ENCODE results near the gene EVI5L. TPM values are rescaled to one million over a fixed set of nuclear protein-coding genes. Genes with fewer than 3 reads are reported as not detected.
A peak's percentile ranks its signal among the peaks of the same experiment; 100 is the strongest.

The EVI5L gene
- total and polyA plus RNA-seq, 7 experiments from 2014 or later = 2.5 to 12.2 (median 8.3) TPM

- H3K9me3 ChIP-seq (ENCODE audit: control insufficient read depth in 2 of 3, low read length in 3 of 3) = no peaks in the 10 kb centered on the region
- H3K4me3 ChIP-seq (ENCODE audit: low read length) = no peak overlapping the region
- peaks cover 20 to 24% of the 10 kb centered on the region in 2 donors for H3K4me1 ChIP-seq (ENCODE audit: control insufficient read depth in 2 of 2, insufficient read depth in 2 of 2, low read length in 2 of 2)
- CTCF ChIA-PET = no interaction called here
- H3K9me3 Mint-ChIP-seq = peaks cover 0 to 8% (median 0%) of the 10 kb centered on the region in 11 donors
- DNase-seq (no peak), ATAC-seq (no peak)
- H3K4me1 Mint-ChIP-seq = peaks cover 12 to 37% (median 30%) of the 10 kb centered on the region in 7 donors
- peaks cover 0 to 3% (median 0%) of the 10 kb centered on the region in 5 donors for H3K27me3 Mint-ChIP-seq
- H3K27ac Mint-ChIP-seq = peak overlapping the region in 7 of 9 donors; percentile 53 to 98 (median 86)
- no peak overlapping the region for H3K27ac ChIP-seq (ENCODE audit: low read depth, low read length)
- peaks cover 0 to 15% (median 7%) of the 10 kb centered on the region in 5 donors for H3K36me3 Mint-ChIP-seq
- H3K4me3 Mint-ChIP-seq = peak overlapping the region in 9 of 10 donors; percentile 45 to 94 (median 83)
- POLR2A ChIA-PET = interaction anchor here (1.4 to 1.6 kb wide), 2 partner anchors 10 to 14 kb away, joined by 4 to 6 read pairs; partner anchors contain the start of gene SNAPC2
- peaks cover 0 to 41% (median 4%) of the 10 kb centered on the region in 3 experiments for H3K36me3 ChIP-seq (ENCODE audit: control insufficient read depth in 2 of 3, insufficient read depth in 3 of 3, low read length in 3 of 3)
- no peaks in the 10 kb centered on the region for H3K27me3 ChIP-seq (ENCODE audit: control insufficient read depth in 2 of 2, insufficient read depth in 2 of 2, low read length in 2 of 2)
- intact Hi-C loops (cut with micrococcal nuclease) = no loop called here
Measured at GRCh38 chr19:7905859-7906258, 75.8 kb downstream of the EVI5L start.

GRCh38 chr19:7907122-7907521 lies 77.1 kb downstream of the EVI5L start:
- peaks cover 0 to 23% (median 7%) of the 10 kb centered on the region in 5 donors for H3K36me3 Mint-ChIP-seq
- DNase-seq (no peak), ATAC-seq (no peak)
- H3K9me3 Mint-ChIP-seq = peaks cover 0 to 8% (median 0%) of the 10 kb centered on the region in 11 donors
- no peak overlapping the region for H3K4me3 ChIP-seq (ENCODE audit: low read length)
- no peak overlapping the region for H3K27ac ChIP-seq (ENCODE audit: low read depth, low read length)
- H3K4me1 Mint-ChIP-seq = peaks cover 12 to 37% (median 28%) of the 10 kb centered on the region in 7 donors
- peaks cover 20 to 24% of the 10 kb centered on the region in 2 donors for H3K4me1 ChIP-seq (ENCODE audit: control insufficient read depth in 2 of 2, insufficient read depth in 2 of 2, low read length in 2 of 2)
- ChIA-PET CTCF (no interaction called here), POLR2A (interaction anchor here (1.6 kb wide), 1 partner anchor 13 kb away, joined by 6 read pairs; the partner anchor contains the start of gene SNAPC2)
- H3K4me3 Mint-ChIP-seq = peak overlapping the region in 1 of 10 donors; percentile 38
- H3K27me3 Mint-ChIP-seq = peaks cover 0 to 3% (median 0%) of the 10 kb centered on the region in 5 donors
- intact Hi-C loops (cut with micrococcal nuclease) = no loop called here
- H3K27ac Mint-ChIP-seq = peak overlapping the region in 1 of 9 donors; percentile 14
- peaks cover 0 to 53% (median 4%) of the 10 kb centered on the region in 3 experiments for H3K36me3 ChIP-seq (ENCODE audit: control insufficient read depth in 2 of 3, insufficient read depth in 3 of 3, low read length in 3 of 3)
- no peaks in the 10 kb centered on the region for H3K9me3 ChIP-seq (ENCODE audit: control insufficient read depth in 2 of 3, low read length in 3 of 3)
- H3K27me3 ChIP-seq (ENCODE audit: control insufficient read depth in 2 of 2, insufficient read depth in 2 of 2, low read length in 2 of 2) = no peaks in the 10 kb centered on the region

- Histone ChIP-seq H3K36me3 (ENCODE audit: control insufficient read depth in 2 of 3, insufficient read depth in 3 of 3, low read length in 3 of 3) (peaks cover 0 to 56% (median 4%) of the 10 kb centered on the region in 3 experiments), H3K4me3 (ENCODE audit: low read length) (no peak overlapping the region), H3K9me3 (ENCODE audit: control insufficient read depth in 2 of 3, low read length in 3 of 3) (no peaks in the 10 kb centered on the region), H3K4me1 (ENCODE audit: control insufficient read depth in 2 of 2, insufficient read depth in 2 of 2, low read length in 2 of 2) (peaks cover 19 to 22% of the 10 kb centered on the region in 2 donors), H3K27me3 (ENCODE audit: control insufficient read depth in 2 of 2, insufficient read depth in 2 of 2, low read length in 2 of 2) (no peaks in the 10 kb centered on the region), H3K27ac (ENCODE audit: low read depth, low read length) (no peak overlapping the region)
- no peak for ATAC-seq
- ChIA-PET CTCF (interaction anchor here (1.3 kb wide), 1 partner anchor 10 kb away, joined by 3 read pairs; no protein-coding TSS in a partner anchor), POLR2A (interaction anchor here (0.7 to 1.6 kb wide), 2 partner anchors 13 to 247 kb away, joined by 3 to 8 read pairs; partner anchors contain the start of gene SNAPC2)
- H3K9me3 Mint-ChIP-seq = peaks cover 0 to 8% (median 0%) of the 10 kb centered on the region in 11 donors
- peaks cover 0 to 3% (median 0%) of the 10 kb centered on the region in 5 donors for H3K27me3 Mint-ChIP-seq
- no peak for DNase-seq
- intact Hi-C loops (cut with micrococcal nuclease) = no loop called here
- peaks cover 12 to 35% (median 26%) of the 10 kb centered on the region in 7 donors for H3K4me1 Mint-ChIP-seq
- H3K4me3 Mint-ChIP-seq = peak overlapping the region in 1 of 10 donors; percentile 23
- no peak overlapping the region for H3K27ac Mint-ChIP-seq
- H3K36me3 Mint-ChIP-seq = peaks cover 0 to 24% (median 7%) of the 10 kb centered on the region in 5 donors
Measured at GRCh38 chr19:7907544-7907943, 77.5 kb downstream of the EVI5L start.

- H3K27ac ChIP-seq (ENCODE audit: low read depth, low read length) = no peak overlapping the region
- no peak overlapping the region for H3K4me3 ChIP-seq (ENCODE audit: low read length)
- H3K27me3 ChIP-seq (ENCODE audit: control insufficient read depth in 2 of 2, insufficient read depth in 2 of 2, low read length in 2 of 2) = no peaks in the 10 kb centered on the region
- no peak overlapping the region for H3K27ac Mint-ChIP-seq
- H3K9me3 ChIP-seq (ENCODE audit: control insufficient read depth in 2 of 3, low read length in 3 of 3) = no peaks in the 10 kb centered on the region
- POLR2A ChIA-PET = interaction anchor here (0.6 to 1.6 kb wide), 3 partner anchors 12 to 247 kb away, joined by 3 to 8 read pairs (median 4); partner anchors contain the start of gene SNAPC2
- CTCF ChIA-PET = interaction anchor here (1.3 kb wide), 1 partner anchor 10 kb away, joined by 3 read pairs; no protein-coding TSS in a partner anchor
- H3K4me3 Mint-ChIP-seq = peak overlapping the region in 1 of 10 donors; percentile 23
- H3K36me3 Mint-ChIP-seq = peaks cover 5 to 29% (median 12%) of the 10 kb centered on the region in 5 donors
- H3K27me3 Mint-ChIP-seq = peaks cover 0 to 3% (median 0%) of the 10 kb centered on the region in 5 donors
- intact Hi-C loops (cut with micrococcal nuclease) = no loop called here
- peaks cover 12 to 33% (median 25%) of the 10 kb centered on the region in 7 donors for H3K4me1 Mint-ChIP-seq
- peaks cover 0 to 62% (median 4%) of the 10 kb centered on the region in 3 experiments for H3K36me3 ChIP-seq (ENCODE audit: control insufficient read depth in 2 of 3, insufficient read depth in 3 of 3, low read length in 3 of 3)
- no peak for DNase-seq
- H3K9me3 Mint-ChIP-seq = peaks cover 0 to 5% (median 0%) of the 10 kb centered on the region in 11 donors
- ATAC-seq = no peak
- H3K4me1 ChIP-seq (ENCODE audit: control insufficient read depth in 2 of 2, insufficient read depth in 2 of 2, low read length in 2 of 2) = peaks cover 15 to 17% of the 10 kb centered on the region in 2 donors
Measured at GRCh38 chr19:7908078-7908699, 78.2 kb downstream of the EVI5L start.

- no peak overlapping the region for H3K4me3 Mint-ChIP-seq
- Histone ChIP-seq H3K27ac (ENCODE audit: low read depth, low read length) (no peak overlapping the region), H3K36me3 (ENCODE audit: control insufficient read depth in 2 of 3, insufficient read depth in 3 of 3, low read length in 3 of 3) (peaks cover 0 to 63% (median 4%) of the 10 kb centered on the region in 3 experiments), H3K9me3 (ENCODE audit: control insufficient read depth in 2 of 3, low read length in 3 of 3) (no peaks in the 10 kb centered on the region), H3K4me3 (ENCODE audit: low read length) (no peak overlapping the region), H3K27me3 (ENCODE audit: control insufficient read depth in 2 of 2, insufficient read depth in 2 of 2, low read length in 2 of 2) (no peaks in the 10 kb centered on the region), H3K4me1 (ENCODE audit: control insufficient read depth in 2 of 2, insufficient read depth in 2 of 2, low read length in 2 of 2) (peaks cover 15 to 17% of the 10 kb centered on the region in 2 donors)
- ATAC-seq = no peak
- H3K27ac Mint-ChIP-seq = no peak overlapping the region
- H3K9me3 Mint-ChIP-seq = peaks cover 0 to 2% (median 0%) of the 10 kb centered on the region in 11 donors
- no peak for DNase-seq
- ChIA-PET CTCF (interaction anchor here (1.3 kb wide), 1 partner anchor 9 kb away, joined by 3 read pairs; no protein-coding TSS in a partner anchor), POLR2A (interaction anchor here (0.6 to 1.6 kb wide), 2 partner anchors 11 to 19 kb away, joined by 4 to 8 read pairs; partner anchors contain the start of gene SNAPC2)
- peaks cover 12 to 33% (median 21%) of the 10 kb centered on the region in 7 donors for H3K4me1 Mint-ChIP-seq
- peaks cover 5 to 29% (median 11%) of the 10 kb centered on the region in 5 donors for H3K36me3 Mint-ChIP-seq
- no peaks in the 10 kb centered on the region for H3K27me3 Mint-ChIP-seq
- intact Hi-C loops (cut with micrococcal nuclease) = no loop called here
Measured at GRCh38 chr19:7908742-7909461, 78.9 kb downstream of the EVI5L start.

- Mint-ChIP-seq H3K4me1 (peaks cover 12 to 31% (median 20%) of the 10 kb centered on the region in 7 donors), H3K36me3 (peaks cover 5 to 29% (median 10%) of the 10 kb centered on the region in 5 donors), H3K4me3 (no peak overlapping the region), H3K27me3 (peaks cover 0 to 4% (median 0%) of the 10 kb centered on the region in 5 donors), H3K9me3 (peaks cover 0 to 2% (median 0%) of the 10 kb centered on the region in 11 donors), H3K27ac (no peak overlapping the region)
- Histone ChIP-seq H3K9me3 (ENCODE audit: control insufficient read depth in 2 of 3, low read length in 3 of 3) (no peaks in the 10 kb centered on the region), H3K4me1 (ENCODE audit: control insufficient read depth in 2 of 2, insufficient read depth in 2 of 2, low read length in 2 of 2) (peaks cover 11 to 12% of the 10 kb centered on the region in 2 donors), H3K36me3 (ENCODE audit: control insufficient read depth in 2 of 3, insufficient read depth in 3 of 3, low read length in 3 of 3) (peaks cover 0 to 63% (median 4%) of the 10 kb centered on the region in 3 experiments), H3K4me3 (ENCODE audit: low read length) (no peak overlapping the region), H3K27ac (ENCODE audit: low read depth, low read length) (no peak overlapping the region), H3K27me3 (ENCODE audit: control insufficient read depth in 2 of 2, insufficient read depth in 2 of 2, low read length in 2 of 2) (no peaks in the 10 kb centered on the region)
- intact Hi-C loops (cut with micrococcal nuclease) = loop anchor here in 1 of 2 donors (10.0 kb wide), 1 partner anchor 1795 kb away; the partner anchor contains the start of gene RFX2
- DNase-seq (no peak), ATAC-seq (no peak)
- CTCF ChIA-PET = no interaction called here
- POLR2A ChIA-PET = no interaction called here
Measured at GRCh38 chr19:7909471-7910067, 79.6 kb downstream of the EVI5L start.

Data from naive thymus-derived CD4-positive, alpha-beta T cell (primary cell).